NCI-H1105 (cell line): ENCODE results near the gene B9D1.
A peak's percentile ranks its signal among the peaks of the same experiment; 100 is the strongest.
"Not testable (repeated sequence)": the region's sequence is repeated elsewhere in the genome, so short reads cannot be mapped to it uniquely, and the experiment has no call there.

Source experiments
- DNase-seq: peaks from one replicate; lab custom pipeline; 2025; lab: John Stamatoyannopoulos, UW

B9D1 gene

GRCh38 chr17:19357761-19358160, 4.8 kb downstream of the B9D1 start:
- no peak for DNase-seq

DNA sequence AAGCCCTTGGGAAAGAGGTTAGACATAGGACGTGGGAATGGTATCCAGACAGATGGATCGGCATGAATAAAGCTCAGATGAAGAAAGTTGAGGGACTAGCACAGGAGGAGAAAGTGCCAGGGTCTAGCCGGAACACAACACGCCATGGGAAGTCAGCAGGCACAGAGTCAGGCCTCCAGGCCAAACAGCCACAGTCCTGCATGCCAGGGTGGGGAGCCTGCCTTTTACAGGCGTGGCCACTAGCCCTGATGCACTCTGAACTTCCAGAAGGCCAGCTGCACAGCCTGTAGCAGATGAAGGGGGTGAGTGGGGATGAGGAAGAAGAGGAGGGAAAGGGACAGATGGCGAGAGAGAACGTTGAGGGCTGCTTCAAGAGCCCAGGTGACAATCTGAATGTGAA, 5.2 kb downstream of the B9D1 start:
- no peak for DNase-seq

- no peak for DNase-seq
Measured at GRCh38 chr17:19354748-19355147, 7.8 kb downstream of the B9D1 start.

DNA sequence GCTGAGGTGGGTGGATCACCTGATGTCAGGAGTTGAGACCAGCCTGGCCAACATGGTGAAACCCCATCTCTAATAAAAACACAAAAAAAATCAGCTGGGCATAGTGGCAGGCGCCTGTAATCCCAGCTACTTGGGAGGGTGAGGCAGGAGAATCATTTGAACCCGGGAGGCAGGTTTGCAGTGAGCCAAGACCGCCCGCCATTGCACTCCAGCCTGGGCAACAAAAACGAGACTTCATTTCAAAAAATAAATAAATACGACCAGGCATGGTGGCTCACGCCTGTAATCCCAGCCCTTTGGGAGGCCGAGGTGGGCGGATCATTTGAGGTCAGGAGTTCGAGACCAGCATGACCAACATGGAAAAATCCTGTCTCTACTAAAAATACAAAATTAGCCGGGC, 9.1 kb downstream of the B9D1 start:
- not testable (repeated sequence) for DNase-seq

- no peak for DNase-seq
Measured at GRCh38 chr17:19348806-19349205, 13.7 kb downstream of the B9D1 start.

DNA sequence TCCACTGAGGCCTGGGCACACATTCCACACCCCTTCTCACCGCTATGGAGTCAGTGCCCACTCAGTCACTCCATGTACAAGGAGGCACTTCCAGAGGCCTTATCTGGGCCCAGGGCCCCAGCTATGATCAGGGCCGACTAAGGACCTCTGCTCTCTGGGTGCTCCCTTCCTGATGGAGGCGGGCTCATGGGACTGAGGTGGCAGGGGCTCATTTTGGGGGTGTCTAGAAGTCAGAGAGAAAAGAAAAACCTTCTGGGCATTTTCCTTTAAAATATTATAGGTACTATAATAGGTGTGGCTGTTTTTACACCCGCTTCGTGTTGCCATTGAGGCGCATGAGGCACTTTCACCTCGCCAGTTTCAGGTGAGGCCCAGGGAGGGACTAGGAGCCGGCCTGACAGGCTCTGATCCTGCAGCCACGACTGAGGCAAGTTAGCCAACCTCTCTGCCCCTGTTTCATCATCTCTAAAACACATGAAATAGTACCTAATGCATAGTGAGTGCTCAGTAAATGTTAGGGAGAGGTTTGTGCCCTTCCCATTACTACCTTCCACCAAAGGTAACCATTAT, 14.4 kb downstream of the B9D1 start:
- no peak for DNase-seq

DNA sequence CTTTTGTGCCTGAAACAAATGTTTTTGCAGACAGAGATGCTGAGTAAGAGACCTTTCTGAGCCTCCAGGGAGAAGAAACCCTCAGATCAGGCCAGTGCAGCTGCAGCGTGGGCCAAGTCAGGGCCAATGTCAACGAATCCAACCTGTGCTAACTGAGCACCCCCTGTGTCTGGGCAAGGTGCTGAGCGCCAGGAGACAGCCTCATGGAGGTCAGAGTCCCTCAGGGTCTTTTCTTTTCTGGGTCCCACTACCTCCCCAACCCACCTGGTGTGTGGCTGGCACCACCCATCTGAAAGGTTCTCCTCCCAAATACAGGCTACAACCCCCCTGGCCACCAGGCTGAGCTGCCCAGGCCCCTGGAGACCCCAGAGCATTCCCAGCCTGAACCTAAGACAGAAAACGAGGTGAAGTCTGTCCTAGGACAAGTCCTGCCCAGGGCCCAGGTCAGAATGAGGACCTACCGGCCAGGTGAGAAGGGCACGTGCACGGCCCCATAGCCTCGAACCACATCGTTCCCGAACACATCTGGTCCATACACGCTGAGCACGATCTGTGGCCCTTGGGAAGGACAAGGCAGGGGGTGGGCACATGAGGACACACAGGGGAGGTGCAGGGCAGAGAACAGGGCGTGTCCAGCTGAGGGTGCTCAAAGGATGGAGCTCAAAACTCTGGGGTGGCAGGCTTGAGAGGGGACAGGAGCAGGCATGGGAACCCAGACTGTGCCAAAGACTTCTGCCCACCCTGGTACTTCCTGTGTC, 15.0 kb downstream of the B9D1 start:
- DNase-seq, result no peak

- DNase-seq, result no peak
Measured at GRCh38 chr17:19346351-19347255, 15.9 kb downstream of the B9D1 start.

- DNase-seq, result no peak
Measured at GRCh38 chr17:19345486-19346350, 16.8 kb downstream of the B9D1 start.

- DNase-seq, result no peak
Measured at GRCh38 chr17:19345067-19345460, 17.5 kb downstream of the B9D1 start.

- DNase-seq, result no peak
Measured at GRCh38 chr17:19344311-19345066, 18.0 kb downstream of the B9D1 start.

DNA sequence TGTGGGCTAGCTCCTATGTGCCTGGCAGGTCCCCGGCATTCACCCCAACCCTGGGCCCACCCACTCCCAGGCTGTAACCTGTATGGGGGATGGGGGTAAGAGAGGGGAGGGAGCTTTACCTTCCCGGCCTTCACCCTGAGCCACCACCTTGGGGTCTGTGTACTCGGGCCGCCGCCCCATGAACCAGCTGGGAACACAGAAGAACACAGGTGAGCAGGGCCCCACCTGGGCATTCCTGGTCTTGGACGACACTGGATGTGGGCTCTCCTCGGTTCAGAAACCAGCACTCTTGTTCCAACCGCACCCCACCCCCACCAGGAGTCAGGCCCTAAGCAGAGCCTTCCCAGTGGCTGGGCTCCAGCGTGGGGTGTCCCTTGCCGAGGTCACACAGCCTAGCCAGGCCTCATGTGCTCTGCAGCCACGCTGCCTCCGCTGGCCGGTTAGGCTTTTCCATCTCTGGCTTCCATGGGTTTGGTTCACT, 18.8 kb downstream of the B9D1 start:
- DNase-seq, result no peak

DNA sequence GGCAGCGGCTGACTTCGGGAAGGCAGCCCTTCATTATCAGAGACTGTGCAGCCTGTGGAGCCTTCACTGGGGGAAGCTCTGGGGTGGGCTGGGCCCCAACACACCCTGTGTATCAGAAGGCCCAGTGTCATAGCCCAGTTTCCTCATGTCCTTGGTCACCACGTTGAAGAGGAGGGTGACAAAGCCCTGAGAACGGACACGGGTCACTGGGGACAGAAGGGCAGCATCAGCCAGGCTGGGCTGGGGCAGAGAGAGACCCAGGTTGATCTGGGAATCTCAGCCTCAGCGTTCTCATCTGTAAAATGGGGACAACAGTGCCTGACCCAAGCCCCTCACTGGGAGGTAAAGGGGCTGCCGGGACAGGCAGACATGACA, 19.3 kb downstream of the B9D1 start:
- no peak for DNase-seq

DNA sequence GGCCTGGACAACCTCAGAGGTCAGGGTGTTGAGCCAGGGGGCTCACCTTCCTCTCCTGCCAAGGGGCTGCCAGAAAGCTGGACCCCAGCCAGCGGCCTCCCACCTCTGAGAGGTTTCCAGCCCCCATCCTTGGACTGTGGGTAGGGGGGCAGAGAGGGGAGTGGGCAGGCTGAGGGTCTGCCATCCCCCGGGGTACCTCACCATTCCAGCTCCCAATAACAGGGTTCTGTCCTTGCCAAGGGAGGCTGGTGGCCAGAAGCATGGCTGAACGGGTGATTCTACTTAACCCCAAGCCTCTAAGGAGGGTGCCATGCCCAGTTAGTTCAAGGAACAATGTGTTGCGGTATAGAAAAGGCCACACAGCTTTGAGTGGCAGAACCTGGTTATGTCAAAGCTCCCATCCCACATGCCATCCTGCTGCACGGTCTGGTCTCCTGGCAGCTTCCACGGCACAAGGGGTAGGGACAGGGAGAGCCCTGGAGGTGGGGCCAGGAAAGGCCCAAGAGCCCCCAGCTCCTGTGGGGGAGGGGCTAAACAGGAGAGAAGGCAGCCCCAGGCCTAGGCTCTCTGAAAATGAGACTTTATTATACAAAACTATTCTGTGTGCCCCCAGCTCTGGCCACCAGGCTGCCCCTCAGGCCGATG, 19.8 kb downstream of the B9D1 start:
- no peak for DNase-seq

DNA sequence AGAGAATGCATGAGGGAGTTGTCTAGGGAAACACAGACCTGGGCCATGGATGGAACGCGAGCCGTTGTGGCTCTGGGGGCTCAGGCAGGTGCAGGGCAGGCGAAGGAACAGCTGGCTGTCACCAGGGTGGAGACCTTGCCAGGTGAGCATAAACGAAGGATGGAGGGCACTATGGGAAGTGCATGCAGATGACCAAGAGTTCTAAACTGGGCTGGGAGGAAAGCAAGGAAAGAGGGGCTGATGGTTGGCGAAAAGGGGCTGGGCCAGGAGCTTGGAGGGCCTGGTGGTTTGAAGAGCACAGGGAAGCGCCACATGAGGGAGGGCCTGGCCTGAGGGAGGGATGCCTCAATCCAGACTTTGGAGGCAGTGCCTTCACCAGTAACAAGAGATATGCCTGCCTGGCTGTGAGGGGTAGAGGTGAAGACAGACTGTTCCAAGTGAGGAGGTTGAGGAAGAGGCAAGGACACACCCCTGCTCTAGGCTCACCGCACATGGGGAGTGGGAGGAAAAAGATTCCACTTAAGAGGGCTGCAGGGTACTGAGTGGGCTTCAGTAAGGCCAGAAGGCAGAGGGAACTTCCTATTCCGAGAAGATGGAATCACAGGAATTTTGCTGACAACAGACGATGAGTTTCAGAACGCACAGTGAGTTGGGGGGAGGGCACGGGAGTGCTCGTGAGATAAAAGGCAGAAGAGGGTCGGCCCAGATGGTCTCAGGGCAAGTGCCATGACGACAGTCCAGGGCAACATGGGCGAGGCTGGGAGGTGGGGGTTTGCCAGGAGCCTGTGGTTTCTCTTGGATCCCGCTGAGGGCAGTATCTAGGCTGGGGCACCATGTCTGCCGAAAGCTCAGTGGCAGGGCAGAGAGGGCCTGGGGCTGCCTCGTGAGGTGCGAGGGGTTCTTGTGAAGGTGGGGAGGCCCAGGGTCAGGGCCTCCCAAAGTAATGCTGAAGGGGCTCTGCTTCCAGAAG, 20.6 kb downstream of the B9D1 start:
- DNase-seq, result no peak

- DNase-seq, result no peak
Measured at GRCh38 chr17:19341211-19341631, 21.3 kb downstream of the B9D1 start.

GRCh38 chr17:19339341-19339815, 23.1 kb downstream of the B9D1 start:
- DNase-seq, result no peak

DNA sequence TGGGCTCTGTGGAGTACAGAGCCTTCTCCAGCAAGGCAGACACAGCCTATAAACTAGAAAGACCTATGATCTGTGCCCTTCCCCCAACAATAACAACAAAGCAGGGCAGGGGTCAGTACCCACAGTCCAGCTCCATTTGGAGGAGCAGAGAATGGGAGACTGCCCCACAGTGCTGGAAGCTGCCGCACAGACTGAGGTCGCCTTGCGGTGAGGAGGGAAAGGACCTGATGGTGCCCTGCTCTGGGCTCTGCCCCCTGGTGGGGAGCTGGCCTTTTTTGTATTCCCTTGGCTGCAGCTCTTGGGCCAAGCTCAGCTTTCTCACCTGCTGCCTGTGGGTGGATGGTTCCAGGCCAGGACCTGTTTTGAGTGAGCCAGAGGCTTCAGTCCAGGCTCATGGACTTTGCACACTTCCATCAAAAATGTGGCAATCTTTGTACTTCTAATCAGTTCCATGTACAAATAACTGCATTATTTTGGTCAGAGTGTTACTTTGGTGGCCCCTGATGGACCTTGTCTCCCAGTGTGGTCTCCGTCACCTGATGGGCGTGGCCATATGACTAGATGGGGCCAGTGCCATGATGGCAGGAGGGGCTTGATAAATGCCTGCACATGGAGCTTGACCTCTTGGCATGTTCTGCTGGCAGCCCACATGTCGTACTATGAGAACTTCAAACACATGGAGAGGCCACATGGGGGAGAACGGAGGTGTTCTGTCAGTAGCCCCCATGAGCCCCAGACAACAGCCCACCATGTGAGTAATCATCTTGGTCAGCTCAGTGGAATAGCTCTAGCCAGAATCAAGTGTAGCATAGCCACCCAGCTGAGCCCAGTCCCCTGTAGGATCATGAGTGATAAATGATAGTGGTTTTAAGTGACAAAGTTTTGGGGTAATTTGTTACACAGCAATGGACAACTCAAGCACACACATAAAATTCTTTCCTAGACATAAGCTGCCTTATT, 24.2 kb downstream of the B9D1 start:
- DNase-seq, result peak; percentile 26
